DND-41 (cell line): ENCODE data around the gene EPPIN.

ENCODE experiments used
- ATAC-seq: fragments of 200-7000 bp; cut with Tn5 transposase; 3 replicates; pipeline ENCODE4 v1.9.1; 2021; ENCODE audit warnings: low read depth; ENCODE audit not compliant: insufficient read depth
- DNase-seq: peaks from one replicate; pipeline ENCODE4 v3.0.0-alpha.2; 2020
- H2AFZ ChIP-seq: 2 replicates; pipeline ENCODE4 v1.6.0; 2012; ENCODE audit warnings: low read depth, low read length
- H3K27ac ChIP-seq: 2 replicates; pipeline ENCODE4 v1.5.1; 2012; ENCODE audit warnings: low read length, inconsistent platforms
- H3K27me3 ChIP-seq: fragments of 200-600 bp; sonication (generic); 2 replicates; pipeline ENCODE4 v1.6.0; 2012; ENCODE audit warnings: low read length, mild to moderate bottlenecking, inconsistent platforms; ENCODE audit not compliant: insufficient read depth, poor library complexity
- H3K36me3 ChIP-seq: 2 replicates; pipeline ENCODE4 v1.5.1; 2012; ENCODE audit warnings: low read length, inconsistent platforms; ENCODE audit not compliant: insufficient read depth
- H3K4me1 ChIP-seq: 2 replicates; pipeline ENCODE4 v1.5.1; 2012; ENCODE audit warnings: mild to moderate bottlenecking, low read length; ENCODE audit not compliant: insufficient read depth
- H3K4me2 ChIP-seq: 2 replicates; pipeline ENCODE4 v1.6.0; 2012; ENCODE audit warnings: mild to moderate bottlenecking, moderate library complexity, low read length, inconsistent platforms; ENCODE audit not compliant: insufficient read depth
- H3K4me3 ChIP-seq, 2 experiments: fragments of 200-600 bp in 1 of 2; shearing (Covaris generic) in 1 of 2; 2 replicates each; pipeline ENCODE4 v1.5.1; 2012 to 2016; ENCODE audit warnings: inconsistent platforms in 2 of 2, low read length in 2 of 2, mild to moderate bottlenecking in 2 of 2, low read depth in 1 of 2, moderate library complexity in 1 of 2
- H3K79me2 ChIP-seq: 2 replicates; pipeline ENCODE4 v1.6.0; 2012; ENCODE audit warnings: low read length, inconsistent platforms; ENCODE audit not compliant: insufficient read depth
- H3K9ac ChIP-seq: 2 replicates; pipeline ENCODE4 v1.6.0; 2012; ENCODE audit warnings: low read depth, mild to moderate bottlenecking, inconsistent platforms, low read length, moderate library complexity
- H3K9me3 ChIP-seq: 2 replicates; pipeline ENCODE4 v1.5.1; 2012; ENCODE audit warnings: low read length, moderate library complexity, mild to moderate bottlenecking, inconsistent platforms; ENCODE audit not compliant: insufficient read depth, severe bottlenecking
- H4K20me1 ChIP-seq: 2 replicates; pipeline ENCODE4 v1.6.0; 2012; ENCODE audit warnings: low read length; ENCODE audit not compliant: insufficient read depth
- EZH2 ChIP-seq: IDR thresholded peaks from 3 replicates; pipeline ENCODE4 v1.6.1; 2012; ENCODE audit warnings: borderline replicate concordance, low read depth, mild to moderate bottlenecking, moderate library complexity, low read length, inconsistent platforms; ENCODE audit not compliant: severe bottlenecking
- TF ChIP-seq, protein P1 (sequence below): IDR thresholded peaks from 2 replicates; pipeline ENCODE4 v1.5.1; 2012; ENCODE audit warnings: borderline replicate concordance, low read length, moderate library complexity, mild to moderate bottlenecking; ENCODE audit not compliant: poor library complexity, severe bottlenecking; ENCODE audit errors: extremely low read depth

The EPPIN gene

GRCh38 chr20:45555198-45555597, 8.0 kb upstream of the EPPIN start:
- no peak overlapping the region for H3K4me3 ChIP-seq
- TF ChIP-seq EZH2 = no peak
- TF ChIP-seq, protein P1, sequence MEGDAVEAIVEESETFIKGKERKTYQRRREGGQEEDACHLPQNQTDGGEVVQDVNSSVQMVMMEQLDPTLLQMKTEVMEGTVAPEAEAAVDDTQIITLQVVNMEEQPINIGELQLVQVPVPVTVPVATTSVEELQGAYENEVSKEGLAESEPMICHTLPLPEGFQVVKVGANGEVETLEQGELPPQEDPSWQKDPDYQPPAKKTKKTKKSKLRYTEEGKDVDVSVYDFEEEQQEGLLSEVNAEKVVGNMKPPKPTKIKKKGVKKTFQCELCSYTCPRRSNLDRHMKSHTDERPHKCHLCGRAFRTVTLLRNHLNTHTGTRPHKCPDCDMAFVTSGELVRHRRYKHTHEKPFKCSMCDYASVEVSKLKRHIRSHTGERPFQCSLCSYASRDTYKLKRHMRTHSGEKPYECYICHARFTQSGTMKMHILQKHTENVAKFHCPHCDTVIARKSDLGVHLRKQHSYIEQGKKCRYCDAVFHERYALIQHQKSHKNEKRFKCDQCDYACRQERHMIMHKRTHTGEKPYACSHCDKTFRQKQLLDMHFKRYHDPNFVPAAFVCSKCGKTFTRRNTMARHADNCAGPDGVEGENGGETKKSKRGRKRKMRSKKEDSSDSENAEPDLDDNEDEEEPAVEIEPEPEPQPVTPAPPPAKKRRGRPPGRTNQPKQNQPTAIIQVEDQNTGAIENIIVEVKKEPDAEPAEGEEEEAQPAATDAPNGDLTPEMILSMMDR = no peak
- H3K79me2 ChIP-seq = no peaks in the 10 kb centered on the region
- ATAC-seq = no peak
- no peaks in the 10 kb centered on the region for H3K4me1 ChIP-seq
- H3K9ac ChIP-seq = no peak overlapping the region
- no peak overlapping the region for H2AFZ ChIP-seq
- H3K4me2 ChIP-seq = no peak overlapping the region
- no peaks in the 10 kb centered on the region for H3K9me3 ChIP-seq
- no peak for DNase-seq
- no peak overlapping the region for H3K27ac ChIP-seq
- H3K36me3 ChIP-seq = no peaks in the 10 kb centered on the region
- no peaks in the 10 kb centered on the region for H4K20me1 ChIP-seq
- H3K27me3 ChIP-seq = peaks cover 6% of the 10 kb centered on the region

GRCh38 chr20:45552456-45552855, 5.3 kb upstream of the EPPIN start:
- no peak overlapping the region for H3K4me3 ChIP-seq
- no peaks in the 10 kb centered on the region for H3K4me1 ChIP-seq

GRCh38 chr20:45550765-45551164, 3.6 kb upstream of the EPPIN start:
- no peaks in the 10 kb centered on the region for H3K9me3 ChIP-seq
- H3K4me3 ChIP-seq = no peak overlapping the region
- H3K4me2 ChIP-seq = no peak overlapping the region
- H3K79me2 ChIP-seq = no peaks in the 10 kb centered on the region
- no peak overlapping the region for H3K27ac ChIP-seq
- no peaks in the 10 kb centered on the region for H3K4me1 ChIP-seq
- H3K36me3 ChIP-seq = no peaks in the 10 kb centered on the region
- peaks cover 21% of the 10 kb centered on the region for H3K27me3 ChIP-seq
- TF ChIP-seq, protein P1 = no peak
- no peak for TF ChIP-seq EZH2
- no peak for DNase-seq
- H2AFZ ChIP-seq = no peak overlapping the region
- H3K9ac ChIP-seq = no peak overlapping the region
- ATAC-seq = no peak
- no peaks in the 10 kb centered on the region for H4K20me1 ChIP-seq

More at GRCh38 chr20:45552456-45552855, 5.3 kb upstream of the EPPIN start:
- H3K27ac ChIP-seq = no peak overlapping the region
- ATAC-seq = no peak
- H3K36me3 ChIP-seq = no peaks in the 10 kb centered on the region
- peaks cover 9% of the 10 kb centered on the region for H3K27me3 ChIP-seq
- TF ChIP-seq, protein P1 = no peak
- no peak for TF ChIP-seq EZH2
- no peak overlapping the region for H3K4me2 ChIP-seq
- no peaks in the 10 kb centered on the region for H3K79me2 ChIP-seq
- H2AFZ ChIP-seq = no peak overlapping the region
- no peaks in the 10 kb centered on the region for H3K9me3 ChIP-seq
- no peak for DNase-seq
- no peaks in the 10 kb centered on the region for H4K20me1 ChIP-seq
- no peak overlapping the region for H3K9ac ChIP-seq

DNA sequence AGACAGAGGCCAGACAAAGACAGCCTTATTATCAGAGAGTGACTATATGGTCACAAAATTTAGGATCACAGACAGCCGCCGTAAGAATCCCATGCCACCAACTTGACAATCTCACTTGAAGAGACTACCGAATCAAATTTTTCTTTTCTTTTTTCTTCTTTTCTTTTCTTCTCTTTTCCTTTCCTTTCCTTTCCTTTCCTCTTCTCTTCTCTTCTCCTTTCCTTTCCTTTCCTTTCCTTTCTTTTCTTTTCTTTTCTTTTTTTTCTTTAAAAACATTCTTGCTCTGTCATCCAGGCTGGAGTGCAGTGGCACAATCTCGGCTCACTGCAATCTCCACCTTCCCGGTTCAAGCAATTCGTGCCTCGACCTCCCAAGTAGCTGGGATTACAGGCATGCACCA, 1.2 kb upstream of the EPPIN start:
- Histone ChIP-seq H4K20me1 (no peaks in the 10 kb centered on the region), H3K36me3 (no peaks in the 10 kb centered on the region), H3K27ac (no peak overlapping the region), H2AFZ (no peak overlapping the region), H3K79me2 (no peaks in the 10 kb centered on the region), H3K9me3 (no peaks in the 10 kb centered on the region), H3K4me1 (no peaks in the 10 kb centered on the region), H3K27me3 (peaks cover 25% of the 10 kb centered on the region), H3K4me2 (no peak overlapping the region), H3K9ac (no peak overlapping the region), H3K4me3 (no peak overlapping the region)
- no peak for DNase-seq
- TF ChIP-seq, protein P1 = no peak
- no peak for ATAC-seq
